Smooth muscle cell of the pulmonary artery (primary cell): ENCODE measurements around the gene HELQ. TPM values are rescaled to one million over a fixed set of nuclear protein-coding genes. Genes with fewer than 3 reads are reported as not detected.

Experiments used
- total RNA-seq: library from RNA; depleted of rRNA; stranded (reverse); fragments of >200 nt; gene quantifications from 2 replicates; pipeline ENCODE4 v1.2.3, GENCODE V29; 2014

Gene HELQ
- total RNA-seq: 13.1 and 13.9 TPM in 2 replicates

GRCh38 chr4:83455281-83456183 is at the start of gene HELQ, which contains the start of gene MRPS18C:
HELQ (minus strand) TSS chr4:83455823; CDS start chr4:83455693, 130 bp downstream.
MRPS18C (plus strand) TSS chr4:83456058; CDS start chr4:83456078, 20 bp downstream.

GRCh38 chr4:83484500-83485461 is 29.2 kb upstream of the HELQ start, which contains the start of gene ABRAXAS1:
ABRAXAS1 (minus strand) TSS chr4:83485100; CDS start chr4:83485072, 28 bp downstream.

Other genes with a start within 250 kb of the HELQ start
- gene COQ2, start 171.0 kb downstream of the HELQ start, total RNA-seq: 6.9 and 10.6 TPM in 2 replicates
- gene HPSE, start 121.0 kb downstream of the HELQ start, total RNA-seq: 0.13 and 0.33 TPM in 2 replicates
- gene MRPS18C, start 235 bp upstream of the HELQ start, total RNA-seq: 9.7 and 15.1 TPM in 2 replicates
- gene ABRAXAS1, start 29.3 kb upstream of the HELQ start, total RNA-seq: 14.3 and 17.8 TPM in 2 replicates
- 0.72 and 14.1 TPM in 2 replicates for gene GPAT3, start 80.3 kb upstream of the HELQ start, total RNA-seq